ENCODE results near the gene STIM1.
"Not testable (repeated sequence)": the region's sequence is repeated elsewhere in the genome, so short reads cannot be mapped to it uniquely, and the experiment has no call there.

The STIM1 gene

DNA sequence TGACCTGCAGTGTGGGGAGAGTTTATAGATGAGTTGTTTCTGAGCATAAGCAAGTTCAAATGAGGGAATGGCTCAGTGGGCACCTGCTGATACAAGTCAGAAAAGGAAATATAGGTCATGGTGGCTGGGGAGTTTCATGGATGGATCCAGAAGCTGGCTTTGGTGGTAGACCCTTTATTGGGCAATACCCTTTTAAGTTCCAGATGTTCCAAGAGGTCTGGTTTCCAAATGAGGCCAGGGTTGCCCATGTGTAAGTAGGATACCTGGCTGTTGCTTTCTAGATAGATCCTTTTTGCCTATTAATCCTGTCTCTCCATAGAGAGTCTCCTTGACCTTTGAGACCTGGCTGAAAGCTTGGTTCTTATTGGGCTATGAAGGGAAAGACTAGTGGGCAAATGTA lies 2.2 kb downstream of the STIM1 start:
- H3K4me3 ChIP-seq (ENCODE audit: low read depth, low read length, poor library complexity, severe bottlenecking): peak overlapping the region; percentile 85
- H3K27ac ChIP-seq (ENCODE audit: low read depth, low read length, poor library complexity, severe bottlenecking): peak overlapping the region; percentile 82
- H4K20me1 ChIP-seq (ENCODE audit: insufficient read depth, low read length): no peaks in the 10 kb centered on the region
- H3K9me3 ChIP-seq (ENCODE audit: low read length): no peaks in the 10 kb centered on the region
- H3K9ac ChIP-seq (ENCODE audit: low read length): peak overlapping the region; percentile 85
- H3K9me2 ChIP-seq (ENCODE audit: low read depth, low read length): no peaks in the 10 kb centered on the region
- H3K4me2 ChIP-seq (ENCODE audit: low read length): peak overlapping the region; percentile 97
- no peak overlapping the region for H2AFZ ChIP-seq (ENCODE audit: low read length)
- no peaks in the 10 kb centered on the region for H3K27me3 ChIP-seq (ENCODE audit: insufficient read depth, low read length)
- TF ChIP-seq EZH2 (IDR thresholded peaks at IDR 0.05; ENCODE audit: borderline replicate concordance, low read length) (no peak), CTCF (IDR thresholded peaks at IDR 0.05; ENCODE audit: low read length) (no peak)
- no peaks in the 10 kb centered on the region for H3K36me3 ChIP-seq (ENCODE audit: insufficient read depth, low read length)
- peaks cover 81% of the 10 kb centered on the region for H3K4me1 ChIP-seq (ENCODE audit: insufficient read depth, low read length, severe bottlenecking)
- no peaks in the 10 kb centered on the region for H3F3A ChIP-seq (ENCODE audit: insufficient read depth, low read length)
- peaks cover 56% of the 10 kb centered on the region for H3K79me2 ChIP-seq (ENCODE audit: insufficient read depth, low read length)

DNA sequence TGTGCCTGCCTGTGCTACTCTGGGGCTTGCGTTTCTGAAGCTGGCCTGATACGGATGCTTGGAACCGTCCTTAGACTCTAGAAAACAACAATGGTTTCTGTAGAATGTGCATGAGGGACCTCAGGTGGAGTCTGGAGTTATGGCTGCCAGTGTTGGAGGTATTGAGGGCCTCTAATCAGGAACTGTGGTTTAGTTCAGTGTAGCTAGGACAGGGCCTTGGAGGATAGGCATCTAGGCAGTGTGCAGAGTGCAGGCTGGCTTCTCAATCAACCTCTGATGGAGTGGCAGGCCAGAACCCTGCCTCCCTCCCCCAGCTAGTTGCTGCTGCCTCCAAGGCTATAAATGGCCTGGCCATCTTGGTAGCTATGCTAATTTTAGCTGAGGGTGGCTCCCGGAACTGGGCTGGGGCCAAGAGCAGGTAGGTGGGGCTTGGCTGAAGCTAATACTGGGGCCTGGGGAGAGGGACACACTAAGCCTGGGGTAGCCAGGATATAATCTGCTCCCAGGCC lies 4.0 kb downstream of the STIM1 start:
- Histone ChIP-seq H3K27me3 (ENCODE audit: insufficient read depth, low read length) (no peaks in the 10 kb centered on the region), H3K4me3 (ENCODE audit: low read depth, low read length, poor library complexity, severe bottlenecking) (peak overlapping the region; percentile 85), H2AFZ (ENCODE audit: low read length) (no peak overlapping the region), H3K79me2 (ENCODE audit: insufficient read depth, low read length) (peaks cover 67% of the 10 kb centered on the region), H3F3A (ENCODE audit: insufficient read depth, low read length) (no peaks in the 10 kb centered on the region), H4K20me1 (ENCODE audit: insufficient read depth, low read length) (no peaks in the 10 kb centered on the region), H3K4me2 (ENCODE audit: low read length) (peak overlapping the region; percentile 97), H3K4me1 (ENCODE audit: insufficient read depth, low read length, severe bottlenecking) (peaks cover 74% of the 10 kb centered on the region), H3K9me2 (ENCODE audit: low read depth, low read length) (no peaks in the 10 kb centered on the region), H3K9ac (ENCODE audit: low read length) (peak overlapping the region; percentile 85), H3K27ac (ENCODE audit: low read depth, low read length, poor library complexity, severe bottlenecking) (peak overlapping the region; percentile 82), H3K9me3 (ENCODE audit: low read length) (no peaks in the 10 kb centered on the region), H3K36me3 (ENCODE audit: insufficient read depth, low read length) (no peaks in the 10 kb centered on the region)
- TF ChIP-seq EZH2 (IDR thresholded peaks at IDR 0.05; ENCODE audit: borderline replicate concordance, low read length) (no peak), CTCF (IDR thresholded peaks at IDR 0.05; ENCODE audit: low read length) (no peak)

GRCh38 chr11:3860375-3860774 lies 4.9 kb downstream of the STIM1 start:
- TF ChIP-seq CTCF (IDR thresholded peaks at IDR 0.05; ENCODE audit: low read length) (no peak), EZH2 (IDR thresholded peaks at IDR 0.05; ENCODE audit: borderline replicate concordance, low read length) (no peak)
- Histone ChIP-seq H3K4me3 (ENCODE audit: low read depth, low read length, poor library complexity, severe bottlenecking) (no peak overlapping the region), H3K27me3 (ENCODE audit: insufficient read depth, low read length) (no peaks in the 10 kb centered on the region), H3K9me2 (ENCODE audit: low read depth, low read length) (no peaks in the 10 kb centered on the region), H3K4me1 (ENCODE audit: insufficient read depth, low read length, severe bottlenecking) (peaks cover 80% of the 10 kb centered on the region), H3K36me3 (ENCODE audit: insufficient read depth, low read length) (no peaks in the 10 kb centered on the region), H3K79me2 (ENCODE audit: insufficient read depth, low read length) (peaks cover 69% of the 10 kb centered on the region), H3K9ac (ENCODE audit: low read length) (no peak overlapping the region; the same call in 1 of the 2 replicates), H3K9me3 (ENCODE audit: low read length) (no peaks in the 10 kb centered on the region), H3K4me2 (ENCODE audit: low read length) (peak overlapping the region; percentile 97), H4K20me1 (ENCODE audit: insufficient read depth, low read length) (no peaks in the 10 kb centered on the region), H3F3A (ENCODE audit: insufficient read depth, low read length) (no peaks in the 10 kb centered on the region), H3K27ac (ENCODE audit: low read depth, low read length, poor library complexity, severe bottlenecking) (peak overlapping the region; percentile 82), H2AFZ (ENCODE audit: low read length) (no peak overlapping the region)

DNA sequence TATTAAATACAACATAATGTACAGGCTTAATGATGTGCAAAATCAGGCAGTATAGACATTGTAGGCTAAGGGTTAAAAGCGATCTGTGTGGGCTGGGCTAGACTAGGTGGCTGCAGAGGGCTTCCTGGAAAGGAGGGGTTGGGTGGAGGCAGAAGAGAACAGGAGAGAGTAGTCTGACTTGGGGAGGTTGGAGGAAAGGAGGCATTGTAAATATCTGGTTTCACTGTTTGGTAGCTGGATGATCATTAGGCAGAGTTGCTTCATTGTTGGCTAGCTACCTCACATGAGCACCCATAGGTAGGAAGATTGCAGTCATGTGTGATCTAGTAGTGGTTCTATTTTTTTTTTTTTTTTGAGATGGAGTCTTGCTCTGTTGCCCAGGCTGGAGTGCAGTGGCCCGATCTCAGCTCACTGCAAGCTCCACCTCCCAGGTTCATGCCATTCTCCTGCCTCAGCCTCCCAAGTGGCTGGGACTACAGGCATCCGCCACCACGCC lies 5.5 kb downstream of the STIM1 start:
- H3K79me2 ChIP-seq (ENCODE audit: insufficient read depth, low read length): peaks cover 68% of the 10 kb centered on the region
- H3K27me3 ChIP-seq (ENCODE audit: insufficient read depth, low read length); H3K9me2 ChIP-seq (ENCODE audit: low read depth, low read length); H3K36me3 ChIP-seq (ENCODE audit: insufficient read depth, low read length); H4K20me1 ChIP-seq (ENCODE audit: insufficient read depth, low read length); H3F3A ChIP-seq (ENCODE audit: insufficient read depth, low read length); H2AFZ ChIP-seq (ENCODE audit: low read length); H3K9ac ChIP-seq (ENCODE audit: low read length); H3K9me3 ChIP-seq (ENCODE audit: low read length); H3K4me3 ChIP-seq (ENCODE audit: low read depth, low read length, poor library complexity, severe bottlenecking): not testable (repeated sequence)
- H3K27ac ChIP-seq (ENCODE audit: low read depth, low read length, poor library complexity, severe bottlenecking): peak overlapping the region; percentile 82
- peak overlapping the region; percentile 97 for H3K4me2 ChIP-seq (ENCODE audit: low read length)
- H3K4me1 ChIP-seq (ENCODE audit: insufficient read depth, low read length, severe bottlenecking): peaks cover 85% of the 10 kb centered on the region

Measured in OCI-LY1 (cell line).